GM23248 (cell line): ENCODE measurements around the gene TSEN54. TPM values are rescaled to one million over a fixed set of nuclear protein-coding genes. Genes with fewer than 3 reads are reported as not detected.
A peak's percentile ranks its signal among the peaks of the same experiment; 100 is the strongest.

Source experiments
- DNase-seq: peaks from one replicate; pipeline ENCODE4 v3.0.0-alpha.2; 2015
- H2AFZ ChIP-seq: fragments of 200-600 bp; sonication (generic); 2 replicates; pipeline ENCODE4 v1.6.1; 2016; ENCODE audit warnings: antibody characterized with exemption
- H3F3A ChIP-seq: fragments of 200-600 bp; sonication (generic); 2 replicates; pipeline ENCODE4 v1.6.1; 2016; ENCODE audit warnings: mild to moderate bottlenecking, antibody characterized with exemption, mixed run types; ENCODE audit not compliant: insufficient read depth
- H3K27ac ChIP-seq: fragments of 200-600 bp; sonication (generic); 2 replicates; pipeline ENCODE4 v1.5.1; 2016; ENCODE audit warnings: mild to moderate bottlenecking
- H3K27me3 ChIP-seq: fragments of 200-600 bp; sonication (generic); replicated peaks from 2 replicates; pipeline ENCODE4 v1.6.1; 2016; ENCODE audit warnings: mild to moderate bottlenecking; ENCODE audit not compliant: insufficient read depth
- H3K36me3 ChIP-seq: fragments of 200-600 bp; sonication (generic); 2 replicates; pipeline ENCODE4 v1.6.1; 2016; ENCODE audit warnings: low read depth, mild to moderate bottlenecking
- H3K4me1 ChIP-seq: fragments of 200-600 bp; sonication (generic); 2 replicates; pipeline ENCODE4 v1.6.1; 2016; ENCODE audit warnings: mild to moderate bottlenecking; ENCODE audit not compliant: insufficient read depth
- H3K4me2 ChIP-seq: fragments of 200-600 bp; sonication (generic); one replicate; pipeline ENCODE4 v1.6.1; 2016; ENCODE audit warnings: mild to moderate bottlenecking; ENCODE audit not compliant: unreplicated experiment
- H3K4me3 ChIP-seq: fragments of 200-600 bp; sonication (generic); 2 replicates; pipeline ENCODE4 v1.5.1; 2016; ENCODE audit warnings: mild to moderate bottlenecking
- H3K79me2 ChIP-seq: fragments of 200-600 bp; sonication (generic); 2 replicates; pipeline ENCODE4 v1.6.1; 2016; ENCODE audit warnings: mild to moderate bottlenecking; ENCODE audit not compliant: insufficient read depth
- H3K9ac ChIP-seq: fragments of 200-600 bp; sonication (generic); 2 replicates; pipeline ENCODE4 v1.6.1; 2016; ENCODE audit warnings: mild to moderate bottlenecking
- H3K9me2 ChIP-seq: fragments of 200-600 bp; sonication (generic); 2 replicates; pipeline ENCODE4 v1.6.1; 2016; ENCODE audit warnings: mixed run types, mild to moderate bottlenecking, moderate library complexity; ENCODE audit not compliant: insufficient read depth
- H3K9me3 ChIP-seq: fragments of 200-600 bp; sonication (generic); one replicate; pipeline ENCODE4 v1.6.1; 2017; ENCODE audit warnings: low read depth
- H4K20me1 ChIP-seq: fragments of 200-600 bp; sonication (generic); 2 replicates; pipeline ENCODE4 v1.6.0; 2016; ENCODE audit not compliant: insufficient read depth
- EZH2 ChIP-seq: fragments of 200-600 bp; sonication (generic); IDR thresholded peaks from 2 replicates; pipeline ENCODE4 v1.6.1; 2018; ENCODE audit warnings: antibody characterized with exemption, mild to moderate bottlenecking; ENCODE audit not compliant: insufficient read depth, poor library complexity, severe bottlenecking
- EZH2phosphoT487 ChIP-seq: fragments of 200-600 bp; sonication (generic); IDR thresholded peaks from 2 replicates; pipeline ENCODE4 v1.6.1; 2018; ENCODE audit warnings: antibody characterized with exemption, moderate library complexity, mild to moderate bottlenecking, low read depth; ENCODE audit not compliant: insufficient read depth
- WGBS, 2 experiments: methylation state at CpG; one replicate each; pipeline ENCODE4 v1.1.6; 2015 to 2017; ENCODE audit warnings: low lambda C conversion rate in 2 of 2, low coverage in 1 of 2; ENCODE audit errors: missing lambda C conversion rate in 2 of 2; 5-methylcytosine and 5-hydroxymethylcytosine counted together
- in situ Hi-C: fragments of 300-500 bp; cut with MboI; formaldehyde crosslinking; loops from 2 replicates; pipeline ENCODE4 v1.15.0; 2020
- polyA plus RNA-seq: library from polyadenylated mRNA; unstranded; fragments of >200 nt; fragmentation: Nextera tagmentation; extraction: Ambion mirVana; gene quantifications from 2 replicates; pipeline ENCODE4 v1.2.1, GENCODE V29; 2016
- total RNA-seq: library from RNA; depleted of rRNA; stranded (reverse); fragments of >200 nt; shearing (Covaris generic); gene quantifications from 2 replicates; pipeline ENCODE4 v1.2.3, GENCODE V29; 2014; rRNA removed

The TSEN54 gene
- total RNA-seq (10.7 and 25.4 TPM in 2 replicates), polyA plus RNA-seq (7.9 and 9.8 TPM in 2 replicates)

- Histone ChIP-seq H3K36me3 (no peaks in the 10 kb centered on the region), H3K27me3 (no peaks in the 10 kb centered on the region), H3K4me1 (no peaks in the 10 kb centered on the region), H4K20me1 (no peaks in the 10 kb centered on the region), H3K4me2 (peak within 1 kb of the TSS; percentile 90), H3K9me3 (no peaks in the 10 kb centered on the region), H3K9me2 (no peaks in the 10 kb centered on the region), H3K79me2 (0 out of 2 replicates have a peak, but pooled peaks cover 4% of the 10 kb centered on the region), H2AFZ (peak within 1 kb of the TSS; percentile 96), H3K4me3 (peak within 1 kb of the TSS; percentile 76), H3F3A (no peaks in the 10 kb centered on the region), H3K9ac (peak within 1 kb of the TSS; percentile 72), H3K27ac (no peak within 1 kb of the TSS)
- peak; percentile 94 for DNase-seq
- WGBS, 2 experiments = 0 to 1% methylated on average over 6 to 34 of the region's 45 CpGs
- in situ Hi-C loops = loop anchor here (10.0 kb wide), 1 partner anchor 91 kb away; no protein-coding TSS in a partner anchor
- TF ChIP-seq EZH2phosphoT487 (no peak), EZH2 (no peak)
Observed at GRCh38 chr17:75516255-75516618, at the start of gene TSEN54. TSEN54 (plus strand) TSS chr17:75516528; CDS start chr17:75516561, 33 bp downstream.

- WGBS, 2 experiments = 38 to 46% methylated on average over 8 of the region's 8 CpGs
- in situ Hi-C loops = no loop called here
- H3F3A ChIP-seq = no peaks in the 10 kb centered on the region
Observed at GRCh38 chr17:75468291-75468754, 48.0 kb upstream of the TSEN54 start.

GRCh38 chr17:75468779-75469373, 47.5 kb upstream of the TSEN54 start:
- Histone ChIP-seq H3K79me2 (peaks cover 15% of the 10 kb centered on the region), H3K27me3 (no peaks in the 10 kb centered on the region), H3K4me2 (no peak overlapping the region), H3K9me2 (no peaks in the 10 kb centered on the region), H3K9ac (no peak overlapping the region), H2AFZ (no peak overlapping the region), H3K4me3 (no peak overlapping the region), H3K9me3 (no peaks in the 10 kb centered on the region), H3K4me1 (no peaks in the 10 kb centered on the region), H4K20me1 (no peaks in the 10 kb centered on the region), H3F3A (no peaks in the 10 kb centered on the region), H3K27ac (no peak overlapping the region), H3K36me3 (no peaks in the 10 kb centered on the region)
- in situ Hi-C loops = no loop called here
- DNase-seq = no peak
- 81 to 87% methylated on average over 13 of the region's 13 CpGs for WGBS, 2 experiments
- no peak for TF ChIP-seq EZH2phosphoT487
- TF ChIP-seq EZH2 = no peak

More at GRCh38 chr17:75468291-75468754, 48.0 kb upstream of the TSEN54 start:
- Histone ChIP-seq H3K4me3 (no peak overlapping the region), H3K27ac (no peak overlapping the region), H3K27me3 (no peaks in the 10 kb centered on the region), H2AFZ (no peak overlapping the region), H3K36me3 (no peaks in the 10 kb centered on the region), H4K20me1 (no peaks in the 10 kb centered on the region), H3K4me2 (no peak overlapping the region), H3K9me3 (no peaks in the 10 kb centered on the region), H3K79me2 (peaks cover 17% of the 10 kb centered on the region), H3K9ac (no peak overlapping the region), H3K4me1 (no peaks in the 10 kb centered on the region), H3K9me2 (no peaks in the 10 kb centered on the region)
- DNase-seq = no peak
- no peak for TF ChIP-seq EZH2phosphoT487
- no peak for TF ChIP-seq EZH2

- H3K27ac ChIP-seq = no peak overlapping the region
- H3F3A ChIP-seq = no peaks in the 10 kb centered on the region
- no peaks in the 10 kb centered on the region for H4K20me1 ChIP-seq
- no peaks in the 10 kb centered on the region for H3K27me3 ChIP-seq
- H3K9ac ChIP-seq = no peak overlapping the region
- H3K9me2 ChIP-seq = no peaks in the 10 kb centered on the region
- in situ Hi-C loops = no loop called here
- WGBS, 2 experiments = 96 to 97% methylated on average over 6 of the region's 6 CpGs
- H2AFZ ChIP-seq = no peak overlapping the region
- no peaks in the 10 kb centered on the region for H3K9me3 ChIP-seq
- DNase-seq = no peak
- TF ChIP-seq EZH2phosphoT487 = no peak
- TF ChIP-seq EZH2 = no peak
- no peak overlapping the region for H3K4me2 ChIP-seq
- peaks cover 8% of the 10 kb centered on the region; the same call in 1 of the 2 replicates for H3K79me2 ChIP-seq
- H3K4me3 ChIP-seq = no peak overlapping the region
- H3K36me3 ChIP-seq = no peaks in the 10 kb centered on the region
- no peaks in the 10 kb centered on the region for H3K4me1 ChIP-seq
Observed at GRCh38 chr17:75471207-75471606, 45.1 kb upstream of the TSEN54 start.
